Measurements from ENCODE around the gene ZNF827. TPM values are rescaled to one million over a fixed set of nuclear protein-coding genes. Genes with fewer than 3 reads are reported as not detected.

Gene ZNF827
- total and polyA plus RNA-seq, 9 of the 15 experiments (the other 6 are each of a cell fraction or from before 2014, with no cell fraction given) = 0.07 to 0.40 TPM; not detected in 7

- BruUV-seq (replicated peaks) = no TSS peak
- in situ Hi-C loops (cut with MboI) = no loop called here
Measured at GRCh38 chr4:145871209-145871608, 67.4 kb downstream of the ZNF827 start.

More at GRCh38 chr4:145871209-145871608, 67.4 kb downstream of the ZNF827 start:
- Histone ChIP-seq H3K27ac (ENCODE audit: extremely low read depth, low read depth, low read length) (no peak overlapping the region), H4K20me1 (replicated peaks; ENCODE audit: control insufficient read depth, insufficient read depth, low read length) (no peaks in the 10 kb centered on the region), H3K9me3 (replicated peaks; ENCODE audit: control insufficient read depth, insufficient read depth, low read depth, low read length) (no peaks in the 10 kb centered on the region), H3K27me3 (ENCODE audit: control insufficient read depth in 2 of 2, insufficient read depth in 2 of 2, low read length in 2 of 2) (no peaks in the 10 kb centered on the region), H3K4me3 (no peak overlapping the region), H2AFZ (ENCODE audit: low read depth, low read length) (no peak overlapping the region), H3K4me1 (replicated peaks in 1 of 2; ENCODE audit: control insufficient read depth in 2 of 2, insufficient read depth in 2 of 2, low read length in 2 of 2) (no peaks in the 10 kb centered on the region), H3K36me3 (ENCODE audit: control insufficient read depth, insufficient read depth, low read length) (no peaks in the 10 kb centered on the region), H3K4me2 (ENCODE audit: insufficient read depth, low read length) (no peak overlapping the region), H3K9me1 (ENCODE audit: control insufficient read depth, insufficient read depth, low read length) (no peaks in the 10 kb centered on the region), H3K9ac (ENCODE audit: insufficient read depth in 1 of 2, low read depth in 2 of 2, low read length in 2 of 2) (no peak overlapping the region), H3K79me2 (ENCODE audit: control insufficient read depth, insufficient read depth, low read length) (no peaks in the 10 kb centered on the region)
- TF ChIP-seq ZNF696 (CRISPR knock-in tag; conservative IDR thresholded peaks at IDR 0.05) (no peak), RERE (CRISPR knock-in tag; IDR thresholded peaks at IDR 0.05; ENCODE audit: borderline replicate concordance) (no peak), DACH1 (IDR thresholded peaks at IDR 0.05; ENCODE audit: partially characterized antibody) (no peak), ZNF436 (CRISPR knock-in tag; IDR thresholded peaks at IDR 0.05) (no peak), ETV5 (CRISPR knock-in tag; IDR thresholded peaks at IDR 0.05; ENCODE audit: low read depth) (no peak), CTCFL (IDR thresholded peaks at IDR 0.05; ENCODE audit: borderline replicate concordance, insufficient read depth, low read depth, low read length, poor library complexity, severe bottlenecking) (no peak), CBX2 (IDR thresholded peaks at IDR 0.05; ENCODE audit: insufficient read depth, low read length, poor library complexity, severe bottlenecking) (no peak)
- intact Hi-C loops (cut with micrococcal nuclease) = no loop called here
- CTCF ChIA-PET (ENCODE audit: low intra/inter-chr PET ratio) = no interaction called here
- ATAC-seq = no peak
- POLR2A ChIA-PET = no interaction called here
- DNase-seq (ENCODE audit: extremely low read depth in 1 of 4, low spot score in 3 of 4) = no peak
- FAIRE-seq = no peak

Measured in K562 (cell line).